GM13976 (cell line): ENCODE data around the gene ZP1.

Experiments
- DNase-seq: peaks from one replicate; pipeline ENCODE4 v3.0.0; 2012; ENCODE audit warnings: low spot score
- CTCF ChIP-seq: IDR thresholded peaks from 2 replicates; pipeline ENCODE4 v1.5.1; 2012; ENCODE audit warnings: borderline replicate concordance, mild to moderate bottlenecking; ENCODE audit not compliant: insufficient read depth; ENCODE audit errors: extremely low read depth, missing control alignments, control extremely low read depth
- in situ Hi-C: fragments of 300-500 bp; cut with MboI; formaldehyde crosslinking; loops from one replicate; pipeline ENCODE4 v1.12.0; 2022; ENCODE audit warnings: low sequenced_read_pairs, mixed read lengths, inconsistent platforms; ENCODE audit not compliant: unreplicated experiment

ZP1 gene

DNA sequence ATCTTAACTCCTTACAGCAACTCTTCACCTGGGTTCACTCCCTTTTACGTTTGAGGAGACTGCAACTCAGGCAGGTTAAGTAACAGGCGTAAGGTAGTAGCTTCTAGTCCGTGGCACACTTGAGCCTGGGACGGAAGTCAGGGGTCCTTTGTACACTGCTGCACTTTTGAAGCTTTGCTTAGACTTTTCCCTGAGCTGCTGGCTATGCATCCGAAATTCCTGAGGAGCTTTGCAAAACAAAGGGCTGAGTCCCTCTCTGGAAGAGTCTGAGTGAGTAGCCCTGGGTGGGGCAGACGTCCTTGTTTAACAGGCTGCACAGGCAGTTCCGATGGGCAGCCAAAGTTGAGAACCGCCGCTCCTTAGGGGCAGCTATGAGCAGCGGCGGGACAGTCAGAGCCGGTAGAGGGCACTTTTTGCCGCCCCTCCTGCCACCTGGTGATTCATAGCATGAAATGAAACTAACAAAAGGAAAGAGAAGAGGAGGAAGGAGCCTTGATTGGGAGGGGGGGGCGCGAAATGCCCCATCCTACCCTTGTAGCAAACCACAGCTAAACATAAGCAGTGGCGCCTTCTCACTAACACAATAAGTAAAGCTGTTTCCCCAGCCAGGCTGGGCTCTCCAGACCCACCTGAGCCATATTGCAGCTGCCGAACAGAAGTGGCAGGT is 48.0 kb downstream of the ZP1 start:
- DNase-seq, result peak; percentile 75
- in situ Hi-C loops, result no loop called here
- TF ChIP-seq CTCF, result peak; percentile 66

DNA sequence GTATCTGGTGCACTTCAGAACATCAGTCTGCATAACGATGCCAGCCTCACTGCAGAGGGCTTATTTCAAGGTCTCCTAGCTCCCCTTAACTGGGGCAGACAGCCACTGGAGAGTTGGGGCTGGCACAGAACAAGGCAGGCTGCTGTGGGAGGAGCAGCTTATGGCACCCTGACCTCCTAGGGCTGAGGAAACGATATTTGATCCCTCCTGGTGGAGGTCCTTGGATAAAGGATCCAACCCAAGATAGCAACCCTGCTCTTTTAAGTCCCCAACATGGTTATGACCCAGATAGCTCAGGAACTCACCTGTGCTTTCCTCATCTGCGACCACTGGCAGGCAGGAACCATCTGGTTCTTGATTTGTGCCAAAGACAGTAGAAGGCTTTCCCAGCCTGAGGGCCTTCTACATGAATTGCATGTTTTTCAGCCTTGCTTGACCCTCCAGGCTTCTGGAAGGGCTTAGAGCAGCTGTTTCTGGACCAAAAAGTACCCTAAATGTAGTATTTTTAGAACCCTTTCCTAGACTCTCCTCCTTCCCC is 49.4 kb downstream of the ZP1 start:
- DNase-seq, result no peak
- in situ Hi-C loops, result no loop called here
- TF ChIP-seq CTCF, result no peak

GRCh38 chr11:60917267-60917666 is 49.9 kb downstream of the ZP1 start:
- no peak for DNase-seq
- no peak for TF ChIP-seq CTCF
- in situ Hi-C loops, result no loop called here

DNA sequence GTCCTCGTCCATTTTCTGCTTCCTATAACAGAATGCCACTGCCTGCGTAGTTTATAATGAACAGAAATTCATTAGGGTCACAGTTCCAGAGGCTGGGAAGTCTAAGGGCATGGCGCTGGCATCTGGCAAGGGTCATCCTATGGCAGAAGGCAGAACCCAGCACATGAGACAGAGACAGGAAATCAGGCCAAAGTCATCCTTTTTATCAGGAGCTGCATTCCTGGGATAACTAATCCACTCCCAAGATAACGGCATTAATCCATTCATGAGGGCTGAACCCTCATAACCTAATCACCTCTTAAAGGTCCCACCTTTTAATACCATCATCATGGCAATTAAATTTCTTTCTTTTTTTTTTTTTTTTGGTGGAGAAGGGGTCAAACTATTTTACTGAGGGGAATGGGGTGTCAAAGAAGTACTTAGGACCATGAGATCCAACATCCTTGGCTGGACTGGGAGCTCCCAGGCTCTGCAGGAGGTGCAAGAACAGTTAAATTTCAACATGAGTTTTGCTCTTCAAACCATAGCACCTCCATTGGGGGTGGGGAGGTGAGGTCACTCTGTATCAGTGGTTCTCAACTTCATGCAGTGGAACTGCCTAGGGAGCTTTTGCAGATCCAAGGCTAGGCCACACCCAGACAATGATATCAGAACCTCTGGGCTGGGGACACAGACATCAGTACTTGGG is 51.1 kb downstream of the ZP1 start:
- no peak for DNase-seq
- in situ Hi-C loops, result no loop called here
- TF ChIP-seq CTCF, result no peak

DNA sequence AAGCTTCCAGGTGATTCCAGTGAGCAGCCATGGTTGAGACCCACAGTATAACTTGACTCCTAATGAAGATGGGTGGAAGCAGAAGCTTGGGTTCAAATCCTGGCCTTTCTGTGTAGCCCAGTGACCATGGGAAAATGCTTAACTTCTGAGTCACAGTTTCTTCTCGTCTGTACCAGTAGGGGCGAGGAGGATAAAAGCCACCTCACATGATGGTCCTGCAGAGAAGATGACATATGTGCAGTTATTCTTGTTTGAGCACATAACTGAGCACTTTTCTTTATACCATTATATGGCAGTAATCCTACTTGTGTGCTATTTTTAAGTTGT is 51.6 kb downstream of the ZP1 start:
- DNase-seq, result no peak
- TF ChIP-seq CTCF, result no peak
- in situ Hi-C loops, result no loop called here

GRCh38 chr11:60919320-60919719 is 52.0 kb downstream of the ZP1 start:
- DNase-seq, result no peak
- in situ Hi-C loops, result no loop called here
- no peak for TF ChIP-seq CTCF

GRCh38 chr11:60919956-60920355 is 52.6 kb downstream of the ZP1 start:
- DNase-seq, result no peak
- no peak for TF ChIP-seq CTCF

More at GRCh38 chr11:60919956-60920355, 52.6 kb downstream of the ZP1 start:
- in situ Hi-C loops, result no loop called here
